Esophagus muscularis mucosa (tissue), 4 donors: Measurements from ENCODE around the gene DTNA. TPM values are rescaled to one million over a fixed set of nuclear protein-coding genes. Genes with fewer than 3 reads are reported as not detected.

Source experiments
- DNase-seq: peaks from one replicate; pipeline ENCODE4 v3.0.0-alpha.2; 2017; ENCODE audit errors: extremely low spot score
- H3K27ac ChIP-seq, 4 donors: fragments of 200-600 bp; sonication (generic); replicated peaks in 1 of 4; 1 replicate in 3 of 4; 2 replicates in 1 of 4; pipeline ENCODE4 v1.5.1; 2016 to 2019; ENCODE audit warnings: mild to moderate bottlenecking in 1 of 4
- H3K27me3 ChIP-seq, 4 donors: fragments of 200-600 bp; sonication (generic); one replicate each; pipeline versions ENCODE4 v1.5.1 to v1.6.0; 2016 to 2019
- H3K36me3 ChIP-seq, 4 donors: fragments of 200-600 bp; sonication (generic); one replicate each; pipeline ENCODE4 v1.5.1; 2016 to 2019
- H3K4me1 ChIP-seq, 4 donors: fragments of 200-600 bp; sonication (generic); one replicate each; pipeline ENCODE4 v1.5.1; 2016 to 2019
- H3K4me3 ChIP-seq, 4 donors: fragments of 200-600 bp; sonication (generic); 1 replicate in 2 of 4; 2 replicates in 2 of 4; pipeline ENCODE4 v1.5.1; 2016 to 2019; ENCODE audit warnings: mild to moderate bottlenecking in 4 of 4, moderate library complexity in 1 of 4
- H3K9me3 ChIP-seq, 4 donors: fragments of 200-600 bp; sonication (generic); 1 replicate in 3 of 4; 2 replicates in 1 of 4; pipeline ENCODE4 v1.5.1; 2016 to 2019
- EP300 ChIP-seq: sonication (generic); formaldehyde crosslinking; IDR thresholded peaks from one replicate; pipeline ENCODE4 v1.6.1; 2017; ENCODE audit warnings: antibody characterized with exemption
- POLR2A ChIP-seq: fragments of 450-650 bp; IDR thresholded peaks from one replicate; pipeline ENCODE4 v1.6.1; 2017; ENCODE audit warnings: antibody characterized with exemption, moderate library complexity, mild to moderate bottlenecking, low read depth
- POLR2AphosphoS5 ChIP-seq, 2 donors: sonication (generic); formaldehyde crosslinking; IDR thresholded peaks; one replicate each; pipeline ENCODE4 v1.6.1; 2017; ENCODE audit warnings: antibody characterized with exemption in 2 of 2
- WGBS: methylation state at CpG from one replicate; pipeline ENCODE4 v1.1.5; 2018; 5-methylcytosine and 5-hydroxymethylcytosine counted together
- intact Hi-C: fragments of 100-400 bp; cut with DNase I; formaldehyde crosslinking; loops from one replicate; pipeline ENCODE4 v1.15.1; 2023
- total RNA-seq, 4 donors: library from RNA; depleted of rRNA; stranded (reverse); fragments of >200 nt; gene quantifications; one replicate each; pipeline versions ENCODE4 v1.1.0 to v1.2.1, GENCODE V29; 2016
- TF ChIP-seq, protein P1 (sequence below), 3 experiments: fragments of 200-600 bp in 2 of 3; fragments of 450-650 bp in 1 of 3; sonication (generic) in 2 of 3; IDR thresholded peaks; one replicate each; pipeline ENCODE4 v1.5.1; 2017 to 2019; ENCODE audit warnings: antibody characterized with exemption in 3 of 3, mild to moderate bottlenecking in 2 of 3, moderate library complexity in 1 of 3

DTNA gene
- total RNA-seq, 4 donors from 2014 or later: 189 to 284 (median 242) TPM

- Histone ChIP-seq H3K9me3 (no peaks in the 10 kb centered on the region), H3K4me1 (peaks cover 9 to 45% (median 34%) of the 10 kb centered on the region in 4 donors), H3K36me3 (peaks cover 0 to 4% (median 0%) of the 10 kb centered on the region in 4 donors), H3K4me3 (no peak overlapping the region), H3K27ac (no peak overlapping the region), H3K27me3 (no peaks in the 10 kb centered on the region)
- intact Hi-C loops: no loop called here
- TF ChIP-seq EP300: no peak
- TF ChIP-seq, protein P1, sequence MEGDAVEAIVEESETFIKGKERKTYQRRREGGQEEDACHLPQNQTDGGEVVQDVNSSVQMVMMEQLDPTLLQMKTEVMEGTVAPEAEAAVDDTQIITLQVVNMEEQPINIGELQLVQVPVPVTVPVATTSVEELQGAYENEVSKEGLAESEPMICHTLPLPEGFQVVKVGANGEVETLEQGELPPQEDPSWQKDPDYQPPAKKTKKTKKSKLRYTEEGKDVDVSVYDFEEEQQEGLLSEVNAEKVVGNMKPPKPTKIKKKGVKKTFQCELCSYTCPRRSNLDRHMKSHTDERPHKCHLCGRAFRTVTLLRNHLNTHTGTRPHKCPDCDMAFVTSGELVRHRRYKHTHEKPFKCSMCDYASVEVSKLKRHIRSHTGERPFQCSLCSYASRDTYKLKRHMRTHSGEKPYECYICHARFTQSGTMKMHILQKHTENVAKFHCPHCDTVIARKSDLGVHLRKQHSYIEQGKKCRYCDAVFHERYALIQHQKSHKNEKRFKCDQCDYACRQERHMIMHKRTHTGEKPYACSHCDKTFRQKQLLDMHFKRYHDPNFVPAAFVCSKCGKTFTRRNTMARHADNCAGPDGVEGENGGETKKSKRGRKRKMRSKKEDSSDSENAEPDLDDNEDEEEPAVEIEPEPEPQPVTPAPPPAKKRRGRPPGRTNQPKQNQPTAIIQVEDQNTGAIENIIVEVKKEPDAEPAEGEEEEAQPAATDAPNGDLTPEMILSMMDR (IDR thresholded peaks at IDR 0.05): no peak
- no peak for TF ChIP-seq POLR2AphosphoS5 (IDR thresholded peaks at IDR 0.05)
- TF ChIP-seq POLR2A: no peak
- 77% methylated on average over 3 of the region's 3 CpGs for WGBS
- no peak for DNase-seq
Measured at GRCh38 chr18:34697891-34698290, 12.2 kb upstream of the DTNA start.

GRCh38 chr18:34701911-34702310 lies 8.2 kb upstream of the DTNA start:
- TF ChIP-seq POLR2AphosphoS5 (IDR thresholded peaks at IDR 0.05) (no peak), EP300 (no peak), POLR2A (no peak)
- TF ChIP-seq, protein P1 (IDR thresholded peaks at IDR 0.05): no peak
- H3K27me3 ChIP-seq: no peaks in the 10 kb centered on the region
- no peaks in the 10 kb centered on the region for H3K9me3 ChIP-seq
- H3K36me3 ChIP-seq: peaks cover 0 to 4% (median 0%) of the 10 kb centered on the region in 4 donors
- H3K4me3 ChIP-seq: no peak overlapping the region
- no peak for DNase-seq
- H3K27ac ChIP-seq: no peak overlapping the region
- intact Hi-C loops: no loop called here
- H3K4me1 ChIP-seq: peaks cover 9 to 25% (median 18%) of the 10 kb centered on the region in 4 donors
- WGBS: 92% methylated on average over 3 of the region's 3 CpGs

DNA sequence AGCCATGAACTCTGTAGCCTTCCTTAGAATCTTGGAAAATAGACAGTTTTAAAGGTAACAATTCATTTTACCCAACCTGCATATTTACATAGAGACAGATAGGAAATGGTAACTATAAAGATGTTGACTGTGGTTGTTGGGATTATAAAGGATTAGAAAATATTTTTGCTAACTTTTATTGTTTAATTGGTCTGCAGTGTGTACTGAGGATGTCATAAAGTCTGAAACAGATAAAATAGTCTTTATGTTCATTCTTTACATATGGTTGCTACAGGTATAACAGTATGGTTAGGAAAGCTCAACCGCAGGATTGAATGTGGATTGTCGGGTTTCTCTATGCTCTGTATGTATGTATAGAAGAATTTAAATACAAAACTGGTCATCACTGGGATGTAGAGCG lies 7.3 kb upstream of the DTNA start:
- WGBS: 98% methylated on average over 3 of the region's 3 CpGs
- H3K27me3 ChIP-seq: no peaks in the 10 kb centered on the region
- no peak overlapping the region for H3K4me3 ChIP-seq
- DNase-seq: no peak
- TF ChIP-seq POLR2AphosphoS5 (IDR thresholded peaks at IDR 0.05) (no peak), POLR2A (no peak), EP300 (no peak)
- TF ChIP-seq, protein P1 (IDR thresholded peaks at IDR 0.05): no peak
- no peaks in the 10 kb centered on the region for H3K9me3 ChIP-seq
- intact Hi-C loops: no loop called here
- H3K4me1 ChIP-seq: peaks cover 16 to 34% (median 27%) of the 10 kb centered on the region in 4 donors
- H3K27ac ChIP-seq: no peak overlapping the region
- peaks cover 0 to 4% (median 0%) of the 10 kb centered on the region in 4 donors for H3K36me3 ChIP-seq

DNA sequence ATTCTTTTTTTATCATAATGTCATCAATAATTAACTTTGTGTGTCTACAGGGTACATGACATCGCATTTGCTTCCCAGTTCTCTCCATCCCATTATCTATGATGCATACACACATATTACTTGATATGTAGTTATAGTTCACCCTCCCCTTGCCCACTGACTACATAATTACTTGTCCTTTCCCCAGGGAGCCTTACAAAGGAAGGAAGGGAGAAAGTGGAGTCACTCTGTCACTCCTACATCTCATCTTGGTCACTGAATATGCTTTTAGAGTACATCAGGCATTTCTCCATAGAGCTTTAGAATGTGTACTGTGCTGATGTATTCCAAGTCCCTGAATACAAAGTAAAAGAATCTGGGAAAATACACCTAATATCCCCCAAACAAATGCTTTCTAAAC lies 6.0 kb upstream of the DTNA start:
- WGBS: 97% methylated on average over 1 of the region's 1 CpG
- Histone ChIP-seq H3K36me3 (no peaks in the 10 kb centered on the region), H3K9me3 (no peaks in the 10 kb centered on the region), H3K27me3 (no peaks in the 10 kb centered on the region), H3K27ac (no peak overlapping the region), H3K4me3 (no peak overlapping the region), H3K4me1 (peaks cover 29 to 47% (median 40%) of the 10 kb centered on the region in 4 donors)
- no peak for TF ChIP-seq EP300
- TF ChIP-seq, protein P1 (IDR thresholded peaks at IDR 0.05): no peak
- no peak for TF ChIP-seq POLR2A
- TF ChIP-seq POLR2AphosphoS5 (IDR thresholded peaks at IDR 0.05): no peak
- DNase-seq: no peak
- intact Hi-C loops: no loop called here

DNA sequence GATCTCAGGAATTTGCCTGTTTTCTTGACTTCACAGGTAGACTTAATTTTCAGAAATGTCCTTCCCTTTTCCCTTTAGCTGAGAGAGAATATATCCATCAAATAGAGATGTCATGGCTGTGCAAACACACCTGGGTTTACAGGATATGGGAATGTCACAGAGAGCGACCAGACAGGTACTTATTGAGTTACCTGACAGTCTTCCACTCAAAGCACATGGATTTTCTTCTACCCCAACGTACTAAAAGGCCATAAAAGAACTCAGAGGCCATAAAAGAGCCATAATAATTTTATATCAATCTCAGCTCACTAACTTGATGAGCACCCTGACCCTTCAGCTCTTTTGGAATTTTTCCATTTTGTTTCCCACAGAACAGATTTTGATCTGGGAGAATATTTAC lies 5.3 kb upstream of the DTNA start:
- WGBS: 88% methylated on average over 2 of the region's 2 CpGs
- no peak for TF ChIP-seq EP300
- TF ChIP-seq, protein P1 (IDR thresholded peaks at IDR 0.05): no peak
- TF ChIP-seq POLR2AphosphoS5 (IDR thresholded peaks at IDR 0.05): no peak
- no peak for TF ChIP-seq POLR2A
- Histone ChIP-seq H3K27ac (no peak overlapping the region), H3K9me3 (no peaks in the 10 kb centered on the region), H3K36me3 (no peaks in the 10 kb centered on the region), H3K4me3 (no peak overlapping the region), H3K4me1 (peaks cover 36 to 55% (median 47%) of the 10 kb centered on the region in 4 donors), H3K27me3 (no peaks in the 10 kb centered on the region)
- intact Hi-C loops: loop anchor here (5.0 kb wide), 2 partner anchors 48 to 67 kb away; no protein-coding TSS in a partner anchor
- no peak for DNase-seq
